ENCODE measurements around the gene GRIK3.

GRIK3 gene

DNA sequence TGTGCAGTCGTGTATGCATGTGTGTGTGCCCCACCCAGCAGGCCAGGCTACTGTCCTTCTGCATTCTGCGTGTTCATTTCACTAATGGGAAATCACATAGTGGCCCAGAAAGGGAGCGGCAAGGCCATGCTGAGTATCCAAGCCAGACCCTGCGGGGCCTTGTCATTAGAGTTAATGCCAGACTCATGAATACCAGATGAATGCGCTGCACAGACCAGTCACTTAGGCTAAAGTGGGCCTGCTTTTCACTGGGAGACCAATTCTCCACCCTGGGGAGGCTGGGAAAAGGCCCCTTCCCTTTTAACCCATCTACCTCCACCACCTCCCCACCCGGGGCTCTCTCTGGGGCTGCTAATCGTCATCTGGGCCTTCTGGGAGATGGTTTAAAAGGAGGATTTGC is 17.0 kb upstream of the GRIK3 start:
- Histone ChIP-seq H3K14ac (ENCODE audit: low read length in 2 of 2) (no peak overlapping the region), H3K9me3 (ENCODE audit: control insufficient read depth, low read length) (no peaks in the 10 kb centered on the region)
- 78% methylated on average over 5 of the region's 7 CpGs for WGBS

DNA sequence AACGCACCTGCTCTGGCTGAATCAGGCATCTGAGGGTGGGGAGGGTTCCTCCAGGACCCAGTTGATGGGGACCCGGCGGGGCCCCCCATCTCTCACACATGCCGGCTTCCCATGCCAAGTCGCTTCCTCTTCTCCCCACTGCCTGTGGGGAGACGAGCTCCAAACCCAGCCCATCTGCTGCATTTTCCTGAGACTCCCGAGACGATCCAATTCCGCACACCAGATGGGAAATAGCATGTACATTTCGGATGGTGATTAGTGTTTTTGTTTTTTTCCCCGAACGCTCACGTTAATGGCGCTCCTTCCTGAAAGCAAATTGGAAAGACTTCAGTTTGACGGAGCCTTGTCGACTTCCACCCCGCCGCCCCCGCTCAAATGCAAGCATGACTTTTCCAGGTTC is 13.2 kb upstream of the GRIK3 start:
- Histone ChIP-seq H3K14ac (ENCODE audit: low read length in 2 of 2) (no peak overlapping the region), H2AK5ac (ENCODE audit: low read length, severe bottlenecking) (no peak overlapping the region), H3K27me3 (ENCODE audit: control insufficient read depth in 1 of 2, insufficient read depth in 1 of 2, low read length in 2 of 2) (peaks cover 2 to 23% of the 10 kb centered on the region in 2 experiments), H3K36me3 (ENCODE audit: control insufficient read depth in 1 of 2, insufficient read depth in 2 of 2, low read depth in 1 of 2, low read length in 2 of 2) (no peaks in the 10 kb centered on the region), H3K18ac (ENCODE audit: low read depth in 1 of 2, low read length in 2 of 2) (no peak overlapping the region), H2BK5ac (ENCODE audit: low read depth, low read length, poor library complexity, severe bottlenecking) (no peak overlapping the region), H3K4me2 (ENCODE audit: low read length, poor library complexity, severe bottlenecking) (no peak overlapping the region), H3K4ac (ENCODE audit: low read depth in 1 of 2, low read length in 2 of 2) (no peak overlapping the region), H2AFZ (ENCODE audit: low read depth, low read length) (no peak overlapping the region), H3K4me1 (ENCODE audit: control insufficient read depth, insufficient read depth, low read depth, low read length) (no peaks in the 10 kb centered on the region), H3K23ac (ENCODE audit: low read length in 2 of 2) (no peak overlapping the region), H3K4me3 (ENCODE audit: insufficient read depth in 1 of 2, low read depth in 1 of 2, low read length in 2 of 2) (no peak overlapping the region), H2BK12ac (ENCODE audit: low read length in 2 of 2) (no peak overlapping the region), H2BK120ac (ENCODE audit: low read depth, low read length) (no peak overlapping the region), H3K27ac (ENCODE audit: low read length, poor library complexity, severe bottlenecking) (no peak overlapping the region), H2BK15ac (ENCODE audit: low read depth, poor library complexity, severe bottlenecking) (no peak overlapping the region), H4K8ac (ENCODE audit: low read length) (no peak overlapping the region), H3K79me1 (replicated peaks; ENCODE audit: low read length, poor library complexity, severe bottlenecking) (no peaks in the 10 kb centered on the region), H3K9me3 (ENCODE audit: control insufficient read depth, low read length) (no peaks in the 10 kb centered on the region), H4K91ac (ENCODE audit: low read length) (no peak overlapping the region), H3K9ac (ENCODE audit: low read length) (no peak overlapping the region)
- DNase-seq, result no peak
- WGBS, result 91% methylated on average over 17 of the region's 19 CpGs

More for the DNA sequence above, 17.0 kb upstream of the GRIK3 start:
- no peak overlapping the region for H2BK15ac ChIP-seq (ENCODE audit: low read depth, poor library complexity, severe bottlenecking)
- no peak overlapping the region for H4K8ac ChIP-seq (ENCODE audit: low read length)
- no peak overlapping the region for H2BK120ac ChIP-seq (ENCODE audit: low read depth, low read length)
- no peak overlapping the region for H3K4me2 ChIP-seq (ENCODE audit: low read length, poor library complexity, severe bottlenecking)
- H2BK12ac ChIP-seq (ENCODE audit: low read length in 2 of 2), result no peak overlapping the region
- H3K23ac ChIP-seq (ENCODE audit: low read length in 2 of 2), result no peak overlapping the region
- no peaks in the 10 kb centered on the region for H3K79me1 ChIP-seq (replicated peaks; ENCODE audit: low read length, poor library complexity, severe bottlenecking)
- H3K9ac ChIP-seq (ENCODE audit: low read length), result no peak overlapping the region
- no peak for DNase-seq
- peaks cover 0 to 7% of the 10 kb centered on the region in 2 experiments for H3K27me3 ChIP-seq (ENCODE audit: control insufficient read depth in 1 of 2, insufficient read depth in 1 of 2, low read length in 2 of 2)
- no peak overlapping the region for H3K27ac ChIP-seq (ENCODE audit: low read length, poor library complexity, severe bottlenecking)
- H3K4me3 ChIP-seq (ENCODE audit: insufficient read depth in 1 of 2, low read depth in 1 of 2, low read length in 2 of 2), result no peak overlapping the region
- no peak overlapping the region for H2BK5ac ChIP-seq (ENCODE audit: low read depth, low read length, poor library complexity, severe bottlenecking)
- no peaks in the 10 kb centered on the region for H3K4me1 ChIP-seq (ENCODE audit: control insufficient read depth, insufficient read depth, low read depth, low read length)
- no peaks in the 10 kb centered on the region for H3K36me3 ChIP-seq (ENCODE audit: control insufficient read depth in 1 of 2, insufficient read depth in 2 of 2, low read depth in 1 of 2, low read length in 2 of 2)
- H2AFZ ChIP-seq (ENCODE audit: low read depth, low read length), result no peak overlapping the region
- no peak overlapping the region for H3K4ac ChIP-seq (ENCODE audit: low read depth in 1 of 2, low read length in 2 of 2)
- no peak overlapping the region for H2AK5ac ChIP-seq (ENCODE audit: low read length, severe bottlenecking)
- no peak overlapping the region for H3K18ac ChIP-seq (ENCODE audit: low read depth in 1 of 2, low read length in 2 of 2)
- H4K91ac ChIP-seq (ENCODE audit: low read length), result no peak overlapping the region

DNA sequence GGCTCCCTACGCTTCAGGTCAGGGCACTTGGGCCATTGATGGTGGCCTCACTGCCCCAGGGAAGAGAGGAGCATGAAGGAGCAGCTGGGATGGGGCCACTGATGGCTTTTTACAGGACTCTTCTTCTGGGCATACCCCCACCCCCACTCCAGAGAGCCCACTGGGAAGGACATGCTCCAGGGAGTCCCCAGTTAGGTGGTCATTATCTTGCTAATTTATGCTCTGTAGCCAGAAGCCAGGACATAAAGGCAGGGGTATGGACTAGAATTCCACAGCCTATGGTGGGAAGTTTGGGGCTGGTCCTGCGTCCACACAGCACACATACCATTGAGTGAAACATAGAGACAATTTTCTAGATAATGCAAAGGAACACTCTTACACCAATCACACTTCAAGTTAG is 8.8 kb upstream of the GRIK3 start:
- Histone ChIP-seq H3K9me3 (ENCODE audit: control insufficient read depth, low read length) (no peaks in the 10 kb centered on the region), H2BK120ac (ENCODE audit: low read depth, low read length) (no peak overlapping the region), H3K18ac (ENCODE audit: low read depth in 1 of 2, low read length in 2 of 2) (no peak overlapping the region), H4K8ac (ENCODE audit: low read length) (no peak overlapping the region), H3K9ac (ENCODE audit: low read length) (no peak overlapping the region), H2BK15ac (ENCODE audit: low read depth, poor library complexity, severe bottlenecking) (no peak overlapping the region), H4K91ac (ENCODE audit: low read length) (no peak overlapping the region), H3K4ac (ENCODE audit: low read depth in 1 of 2, low read length in 2 of 2) (no peak overlapping the region), H3K27ac (ENCODE audit: low read length, poor library complexity, severe bottlenecking) (no peak overlapping the region), H2BK12ac (ENCODE audit: low read length in 2 of 2) (no peak overlapping the region), H3K23ac (ENCODE audit: low read length in 2 of 2) (no peak overlapping the region), H3K36me3 (ENCODE audit: control insufficient read depth in 1 of 2, insufficient read depth in 2 of 2, low read depth in 1 of 2, low read length in 2 of 2) (no peaks in the 10 kb centered on the region), H3K79me1 (replicated peaks; ENCODE audit: low read length, poor library complexity, severe bottlenecking) (no peaks in the 10 kb centered on the region), H2AFZ (ENCODE audit: low read depth, low read length) (no peak overlapping the region), H3K4me2 (ENCODE audit: low read length, poor library complexity, severe bottlenecking) (no peak overlapping the region), H3K14ac (ENCODE audit: low read length in 2 of 2) (no peak overlapping the region), H3K4me1 (ENCODE audit: control insufficient read depth, insufficient read depth, low read depth, low read length) (no peaks in the 10 kb centered on the region), H3K27me3 (ENCODE audit: control insufficient read depth in 1 of 2, insufficient read depth in 1 of 2, low read length in 2 of 2) (peaks cover 35 to 63% of the 10 kb centered on the region in 2 experiments), H2AK5ac (ENCODE audit: low read length, severe bottlenecking) (no peak overlapping the region), H2BK5ac (ENCODE audit: low read depth, low read length, poor library complexity, severe bottlenecking) (no peak overlapping the region), H3K4me3 (ENCODE audit: insufficient read depth in 1 of 2, low read depth in 1 of 2, low read length in 2 of 2) (no peak overlapping the region)
- WGBS, result 54% methylated on average over 2 of the region's 2 CpGs
- no peak for DNase-seq

DNA sequence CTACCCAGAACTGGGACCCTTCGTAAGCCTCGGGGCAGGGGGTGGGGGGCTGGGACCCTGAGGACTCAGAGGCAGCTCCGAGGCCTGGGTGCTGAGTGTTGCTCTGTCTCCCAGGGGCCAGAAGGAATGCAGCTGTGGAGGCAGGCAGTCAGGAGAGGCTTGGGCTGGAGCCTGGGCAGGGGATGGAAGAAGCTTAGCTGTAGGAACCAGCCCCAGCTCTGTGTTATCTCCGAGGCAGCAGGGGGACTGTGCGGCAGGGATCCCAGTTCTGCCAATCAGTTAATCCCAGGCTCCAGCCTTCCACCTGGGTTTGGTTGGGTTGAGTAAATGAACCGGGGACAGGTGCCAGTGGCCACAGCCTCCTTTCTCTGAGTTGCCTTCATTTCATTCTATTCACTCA is 8.2 kb upstream of the GRIK3 start:
- Histone ChIP-seq H4K91ac (ENCODE audit: low read length) (no peak overlapping the region), H3K27ac (ENCODE audit: low read length, poor library complexity, severe bottlenecking) (no peak overlapping the region), H3K18ac (ENCODE audit: low read depth in 1 of 2, low read length in 2 of 2) (no peak overlapping the region), H2BK120ac (ENCODE audit: low read depth, low read length) (no peak overlapping the region), H3K36me3 (ENCODE audit: control insufficient read depth in 1 of 2, insufficient read depth in 2 of 2, low read depth in 1 of 2, low read length in 2 of 2) (no peaks in the 10 kb centered on the region), H3K4ac (ENCODE audit: low read depth in 1 of 2, low read length in 2 of 2) (no peak overlapping the region), H3K4me3 (ENCODE audit: insufficient read depth in 1 of 2, low read depth in 1 of 2, low read length in 2 of 2) (no peak overlapping the region), H3K9ac (ENCODE audit: low read length) (no peak overlapping the region), H4K8ac (ENCODE audit: low read length) (no peak overlapping the region), H3K4me1 (ENCODE audit: control insufficient read depth, insufficient read depth, low read depth, low read length) (no peaks in the 10 kb centered on the region), H3K79me1 (replicated peaks; ENCODE audit: low read length, poor library complexity, severe bottlenecking) (no peaks in the 10 kb centered on the region), H3K23ac (ENCODE audit: low read length in 2 of 2) (no peak overlapping the region), H3K27me3 (ENCODE audit: control insufficient read depth in 1 of 2, insufficient read depth in 1 of 2, low read length in 2 of 2) (peaks cover 41 to 67% of the 10 kb centered on the region in 2 experiments), H3K4me2 (ENCODE audit: low read length, poor library complexity, severe bottlenecking) (no peak overlapping the region), H2BK5ac (ENCODE audit: low read depth, low read length, poor library complexity, severe bottlenecking) (no peak overlapping the region), H2BK15ac (ENCODE audit: low read depth, poor library complexity, severe bottlenecking) (no peak overlapping the region), H2AK5ac (ENCODE audit: low read length, severe bottlenecking) (no peak overlapping the region), H3K14ac (ENCODE audit: low read length in 2 of 2) (no peak overlapping the region), H2AFZ (ENCODE audit: low read depth, low read length) (no peak overlapping the region), H3K9me3 (ENCODE audit: control insufficient read depth, low read length) (no peaks in the 10 kb centered on the region), H2BK12ac (ENCODE audit: low read length in 2 of 2) (no peak overlapping the region)
- no peak for DNase-seq
- 66% methylated on average over 5 of the region's 6 CpGs for WGBS

All from mesenchymal stem cell (in vitro differentiated cells and primary cell).